Measurements from ENCODE around the gene ASB14.

DNA sequence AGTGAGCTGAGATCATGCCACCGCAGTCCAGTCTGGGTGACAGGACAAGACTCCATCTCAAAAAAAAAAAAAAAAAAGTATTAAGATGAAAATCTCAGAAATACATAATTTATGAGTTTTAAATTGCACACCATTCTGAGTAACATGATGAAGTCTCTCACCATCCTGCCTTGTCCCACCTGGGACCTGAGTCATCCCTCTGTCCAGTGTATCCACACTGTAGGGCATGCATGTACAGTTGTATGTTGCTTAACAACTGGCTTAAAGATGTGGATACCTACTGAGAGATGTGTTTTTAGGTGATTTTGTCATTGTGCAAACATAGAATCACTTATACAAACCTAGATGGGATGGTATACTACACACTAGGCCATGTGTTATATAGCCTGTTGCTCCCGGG, 17.1 kb downstream of the ASB14 start:
- TF ChIP-seq POLR2A (IDR thresholded peaks at IDR 0.05): no peak
- TF ChIP-seq CTCF (IDR thresholded peaks at IDR 0.05): no peak
- no peak for TF ChIP-seq POLR2AphosphoS5 (IDR thresholded peaks at IDR 0.05)
